ENCODE measurements around the gene KLRC3.
A peak's percentile ranks its signal among the peaks of the same experiment; 100 is the strongest.
"Not testable (repeated sequence)": the region's sequence is repeated elsewhere in the genome, so short reads cannot be mapped to it uniquely, and the experiment has no call there.

KLRC3 gene

DNA sequence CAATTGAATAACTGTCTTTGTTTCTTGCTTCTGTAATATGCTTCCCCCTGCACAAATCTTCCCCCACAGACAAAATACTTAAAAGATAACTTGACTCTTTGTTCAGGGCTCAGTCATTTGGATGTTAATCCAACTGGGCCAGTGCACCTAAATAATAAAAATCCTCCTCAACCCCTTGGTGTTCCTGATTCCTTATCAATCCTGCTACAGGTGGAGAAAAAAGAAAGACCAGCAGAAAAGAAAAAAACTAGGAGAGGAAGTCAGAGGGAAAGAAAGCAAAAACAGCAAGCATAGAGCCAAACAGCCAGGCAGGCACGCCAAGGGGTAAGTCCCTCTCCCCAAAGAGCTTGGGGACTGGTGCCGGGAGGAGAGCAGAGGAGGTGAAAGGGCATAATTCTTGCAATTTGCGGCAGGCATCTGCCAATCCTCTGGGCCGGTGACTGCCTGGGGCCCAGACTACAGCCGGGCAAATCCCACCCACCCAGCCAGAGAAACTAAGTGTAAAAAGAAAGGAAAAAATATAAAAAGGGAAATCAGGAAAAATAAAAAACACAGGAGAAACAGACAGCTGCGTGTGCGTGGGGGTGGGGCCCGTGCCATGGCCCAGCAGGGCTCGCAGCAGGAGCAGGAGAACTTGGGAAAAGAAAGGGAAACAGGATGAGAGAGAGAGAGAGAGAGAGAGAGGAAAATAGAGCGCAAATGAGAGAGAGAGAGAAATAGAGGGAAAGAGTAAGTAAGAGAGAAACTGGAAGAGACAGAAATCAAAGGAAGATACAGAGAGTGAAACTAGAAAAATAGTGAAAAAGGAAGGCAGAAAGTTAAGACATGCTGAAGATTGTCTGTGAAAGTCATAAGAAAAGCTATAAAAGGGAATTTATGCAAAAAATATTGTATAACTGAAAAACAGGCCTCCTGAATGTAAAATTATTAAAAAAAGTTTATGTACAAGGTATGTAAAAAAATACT is 51.9 kb downstream of the KLRC3 start:
- no peak for DNase-seq

DNA sequence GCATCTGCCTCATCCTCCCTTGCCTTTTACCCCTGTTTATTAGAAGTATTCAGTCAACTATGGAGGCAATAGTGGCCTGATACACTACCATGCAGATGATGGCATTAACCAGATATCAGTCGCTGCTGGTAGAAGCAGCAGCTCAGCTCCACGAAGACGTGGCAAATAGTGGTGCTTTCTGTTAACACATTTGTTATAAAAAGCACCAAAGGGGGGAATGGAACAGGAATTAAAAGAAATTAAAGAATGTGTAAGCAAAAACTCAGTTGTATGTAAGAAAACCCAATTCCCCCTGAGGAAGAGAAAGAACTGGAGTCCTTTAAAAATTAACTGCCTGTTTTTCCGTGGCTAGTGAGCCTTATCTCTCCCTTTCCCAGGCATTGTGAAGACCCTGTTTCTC is 52.7 kb downstream of the KLRC3 start:
- DNase-seq = not testable (repeated sequence)

GRCh38 chr12:10366875-10367274 is 53.5 kb downstream of the KLRC3 start:
- peak; percentile 46 for DNase-seq

DNA sequence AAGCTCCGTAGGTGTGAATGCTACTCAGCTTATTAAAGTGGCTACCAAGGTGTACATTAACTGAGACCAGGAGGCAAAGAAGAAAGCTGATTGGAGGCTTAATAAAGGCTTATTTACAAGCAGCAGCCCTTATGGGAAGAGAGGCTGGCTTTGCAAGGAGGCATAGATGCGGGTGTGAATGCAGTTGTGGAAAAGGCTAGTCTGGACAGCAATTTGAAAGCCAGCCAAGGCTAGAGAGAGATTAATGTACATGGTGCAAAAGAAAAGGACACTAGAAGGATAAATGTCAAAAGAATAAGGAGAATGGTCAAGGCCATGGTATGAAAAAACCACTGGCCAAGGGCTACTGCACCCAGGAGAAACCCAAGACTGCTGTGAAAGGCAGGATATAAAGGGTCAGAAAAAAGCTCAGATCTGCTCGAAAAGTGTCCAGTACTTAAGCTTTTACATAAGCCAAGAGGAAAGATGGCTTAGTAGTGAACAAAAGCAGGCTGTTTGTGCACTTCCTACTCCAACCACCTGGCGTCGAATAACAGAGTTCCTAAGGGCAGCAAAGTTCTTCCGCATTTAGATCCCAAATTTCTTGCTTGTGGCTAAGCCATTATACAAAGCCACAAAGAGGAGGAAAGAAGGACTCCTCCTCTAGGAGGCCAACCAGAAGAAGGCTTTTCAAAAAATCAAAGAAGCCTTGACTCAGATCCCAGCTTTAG is 54.5 kb downstream of the KLRC3 start:
- DNase-seq = peak; percentile 54

- DNase-seq = peak; percentile 83
These were observed 55.4 kb downstream of the KLRC3 start for GRCh38 chr12:10364815-10365622.

DNA sequence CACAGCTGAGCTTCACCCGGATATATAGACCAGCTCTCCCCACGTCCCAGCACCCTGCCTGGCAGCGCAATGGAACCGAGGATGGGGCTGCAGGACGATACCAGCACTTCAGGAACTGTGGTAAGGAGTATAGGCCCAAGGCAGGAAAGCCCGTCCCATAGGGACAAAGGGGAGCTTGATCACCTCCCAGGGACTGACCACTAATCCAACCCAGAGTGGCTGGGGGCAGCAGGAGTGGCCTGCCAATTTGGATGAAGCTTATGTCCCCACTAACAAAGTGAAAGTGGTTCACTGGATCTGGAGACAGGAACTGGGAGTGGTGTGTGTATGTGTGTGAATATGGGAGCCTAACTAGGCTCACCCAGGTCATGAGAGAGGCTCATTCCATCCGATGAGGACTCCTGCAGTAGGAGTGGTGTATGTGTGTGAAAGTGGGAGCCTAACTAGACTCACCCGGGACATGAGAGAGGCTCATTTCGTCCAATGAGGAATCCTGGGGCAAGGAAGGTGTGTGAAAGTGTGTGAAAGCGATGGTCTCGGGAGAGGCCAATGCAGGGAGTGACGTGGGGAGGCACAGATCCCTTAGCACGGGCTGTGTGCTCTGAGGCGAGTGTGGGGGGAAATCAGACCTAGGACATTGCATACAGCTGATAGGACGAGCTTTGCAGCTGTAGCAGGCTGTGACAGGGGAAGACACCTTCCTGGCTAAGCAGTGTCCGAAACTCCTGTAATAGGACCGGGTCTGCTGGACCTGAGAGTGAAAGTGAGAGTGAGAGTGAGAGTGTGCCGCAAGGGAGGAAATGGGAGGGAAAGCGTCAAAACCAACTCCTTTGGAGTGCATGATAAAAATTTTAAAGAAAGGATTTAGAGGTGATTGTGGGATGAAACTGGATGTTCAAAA is 56.2 kb downstream of the KLRC3 start:
- DNase-seq = peak; percentile 43

DNA sequence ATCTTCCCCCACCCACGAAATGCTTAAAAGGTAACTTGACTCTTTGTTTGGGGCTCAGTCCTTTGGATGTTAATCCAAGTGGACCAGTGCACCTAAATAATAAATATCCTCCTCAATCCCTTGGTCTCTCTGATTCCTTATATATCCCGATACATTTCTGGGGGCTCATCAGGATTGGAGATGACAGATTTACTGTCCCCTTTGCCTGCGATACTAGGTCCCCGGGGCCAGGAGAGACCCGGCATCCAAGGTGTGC is 56.8 kb downstream of the KLRC3 start:
- no peak for DNase-seq

GRCh38 chr12:10362828-10363657 is 57.4 kb downstream of the KLRC3 start:
- peak; percentile 28 for DNase-seq

- no peak for DNase-seq
These were observed 58.1 kb downstream of the KLRC3 start for GRCh38 chr12:10362325-10362724.
